WTC11 (cell line): ENCODE results near the gene NFATC2. TPM values are rescaled to one million over a fixed set of nuclear protein-coding genes. Genes with fewer than 3 reads are reported as not detected.

Experiments
- ATAC-seq: fragments of 200-7000 bp; cut with Tn5 transposase; 2 replicates; pipeline ENCODE4 v1.10.0; 2021; ENCODE audit warnings: mild to moderate bottlenecking, moderate library complexity
- CTCF ChIA-PET: fragments of 300-600 bp; sonication (Branson Sonifier 250); formaldehyde crosslinking; loops from one replicate; lab custom pipeline; 2021; ENCODE audit warnings: antibody characterized with exemption; lab: Charles Lee
- POLR2A ChIA-PET: fragments of 350-600 bp; sonication (Branson Sonifier 250); formaldehyde crosslinking; loops from one replicate; lab custom pipeline; 2021; ENCODE audit warnings: antibody characterized with exemption; lab: Charles Lee
- DNase-seq: peaks from one replicate; pipeline ENCODE4 v3.0.0; 2021; ENCODE audit warnings: low spot score
- H3K27ac Mint-ChIP-seq: 2 replicates; pipeline ENCODE4 v1.8.0; 2021; ENCODE audit warnings: mixed read lengths
- H3K27me3 Mint-ChIP-seq: 2 replicates; pipeline ENCODE4 v1.8.0; 2021; ENCODE audit warnings: low read depth, mild to moderate bottlenecking, moderate library complexity, mixed read lengths
- H3K36me3 Mint-ChIP-seq: 2 replicates; pipeline ENCODE4 v1.8.0; 2021; ENCODE audit warnings: mixed read lengths
- H3K4me1 Mint-ChIP-seq: 2 replicates; pipeline ENCODE4 v1.8.0; 2022; ENCODE audit warnings: mixed read lengths
- H3K4me3 Mint-ChIP-seq: 2 replicates; pipeline ENCODE4 v1.8.0; 2021; ENCODE audit warnings: mild to moderate bottlenecking, moderate library complexity, mixed read lengths
- H3K9me3 Mint-ChIP-seq: 2 replicates; pipeline ENCODE4 v1.8.0; 2021; ENCODE audit warnings: mixed read lengths
- ATF3 ChIP-seq: sonication (generic); formaldehyde crosslinking; conservative IDR thresholded peaks from 2 replicates; pipeline ENCODE4 v1.8.1; 2022; ENCODE audit warnings: mild to moderate bottlenecking, missing genetic modification reagents
- ATF6 ChIP-seq: sonication (generic); formaldehyde crosslinking; IDR thresholded peaks from 2 replicates; pipeline ENCODE4 v1.8.1; 2023; ENCODE audit warnings: mild to moderate bottlenecking, missing genetic modification reagents
- CDX4 ChIP-seq: fragments of 250-450 bp; sonication (Bioruptor Pico); IDR thresholded peaks from 2 replicates; pipeline ENCODE4 v1.9.0; 2021; ENCODE audit warnings: moderate library complexity, mild to moderate bottlenecking, inconsistent platforms, borderline replicate concordance
- E2F5 ChIP-seq: sonication (generic); formaldehyde crosslinking; IDR thresholded peaks from 2 replicates; pipeline ENCODE4 v1.8.1; 2022; ENCODE audit warnings: mild to moderate bottlenecking, moderate library complexity, missing genetic modification reagents
- ERG ChIP-seq: fragments of 250-450 bp; sonication (Bioruptor Pico); IDR thresholded peaks from 2 replicates; pipeline ENCODE4 v1.8.0; 2021; ENCODE audit warnings: mild to moderate bottlenecking
- ETV6 ChIP-seq: sonication (generic); formaldehyde crosslinking; IDR thresholded peaks from 2 replicates; pipeline ENCODE4 v1.8.1; 2022; ENCODE audit warnings: mild to moderate bottlenecking, missing genetic modification reagents
- FOXJ3 ChIP-seq: sonication (generic); formaldehyde crosslinking; IDR thresholded peaks from 2 replicates; pipeline ENCODE4 v1.9.0; 2021; ENCODE audit warnings: missing genetic modification reagents, mild to moderate bottlenecking, borderline replicate concordance
- FOXK1 ChIP-seq: sonication (generic); formaldehyde crosslinking; IDR thresholded peaks from 2 replicates; pipeline ENCODE4 v1.8.0; 2022; ENCODE audit warnings: mild to moderate bottlenecking, moderate library complexity, missing genetic modification reagents
- IRF2 ChIP-seq: sonication (generic); formaldehyde crosslinking; IDR thresholded peaks from 2 replicates; pipeline ENCODE4 v1.8.0; 2022; ENCODE audit warnings: low read depth, missing genetic modification reagents, borderline replicate concordance
- NFE2L1 ChIP-seq: sonication (generic); formaldehyde crosslinking; IDR thresholded peaks from 2 replicates; pipeline ENCODE4 v1.8.1; 2023; ENCODE audit warnings: missing genetic modification reagents
- NR1H2 ChIP-seq: sonication (generic); formaldehyde crosslinking; IDR thresholded peaks from 2 replicates; pipeline ENCODE4 v1.9.0; 2021; ENCODE audit warnings: mild to moderate bottlenecking, moderate library complexity, missing genetic modification reagents
- OVOL2 ChIP-seq: fragments of 250-450 bp; sonication (Bioruptor Pico); IDR thresholded peaks from 2 replicates; pipeline ENCODE4 v1.9.0; 2021; ENCODE audit warnings: mild to moderate bottlenecking, borderline replicate concordance
- SMAD3 ChIP-seq: sonication (generic); formaldehyde crosslinking; IDR thresholded peaks from 2 replicates; pipeline ENCODE4 v1.8.0; 2022; ENCODE audit warnings: missing genetic modification reagents, mild to moderate bottlenecking, borderline replicate concordance
- TEAD4 ChIP-seq: sonication (generic); formaldehyde crosslinking; IDR thresholded peaks from 2 replicates; pipeline ENCODE4 v1.8.0; 2022; ENCODE audit warnings: mild to moderate bottlenecking, missing genetic modification reagents
- ZNF121 ChIP-seq: sonication (generic); formaldehyde crosslinking; IDR thresholded peaks from 2 replicates; pipeline ENCODE4 v1.8.0; 2023; ENCODE audit warnings: missing genetic modification reagents
- ZNF232 ChIP-seq: sonication (generic); formaldehyde crosslinking; IDR thresholded peaks from 2 replicates; pipeline ENCODE4 v1.8.0; 2022; ENCODE audit warnings: mild to moderate bottlenecking, missing genetic modification reagents
- ZNF263 ChIP-seq: sonication (generic); formaldehyde crosslinking; IDR thresholded peaks from 2 replicates; pipeline ENCODE4 v1.8.1; 2022; ENCODE audit warnings: low read depth, mild to moderate bottlenecking, moderate library complexity, missing genetic modification reagents
- ZNF281 ChIP-seq: sonication (generic); formaldehyde crosslinking; IDR thresholded peaks from 2 replicates; pipeline ENCODE4 v1.8.0; 2023; ENCODE audit warnings: mild to moderate bottlenecking, missing genetic modification reagents
- ZNF317 ChIP-seq: sonication (generic); formaldehyde crosslinking; IDR thresholded peaks from 2 replicates; pipeline ENCODE4 v1.8.1; 2023; ENCODE audit warnings: low read depth, mild to moderate bottlenecking, moderate library complexity, missing genetic modification reagents, borderline replicate concordance
- ZNF396 ChIP-seq: fragments of 250-450 bp; sonication (Bioruptor Pico); IDR thresholded peaks from 2 replicates; pipeline ENCODE4 v1.8.0; 2021; ENCODE audit warnings: mild to moderate bottlenecking, moderate library complexity, borderline replicate concordance
- ZNF423 ChIP-seq: fragments of 250-450 bp; sonication (Bioruptor Pico); IDR thresholded peaks from 2 replicates; pipeline ENCODE4 v2.1.2; 2022; ENCODE audit warnings: mild to moderate bottlenecking, moderate library complexity
- ZNF425 ChIP-seq: fragments of 250-450 bp; sonication (Bioruptor Pico); conservative IDR thresholded peaks from 2 replicates; pipeline ENCODE4 v1.9.0; 2021; ENCODE audit warnings: mild to moderate bottlenecking
- ZSCAN18 ChIP-seq: fragments of 250-450 bp; sonication (Bioruptor Pico); IDR thresholded peaks from 2 replicates; pipeline ENCODE4 v2.1.2; 2022; ENCODE audit warnings: mild to moderate bottlenecking, moderate library complexity
- total RNA-seq: library from RNA; stranded (reverse); gene quantifications from 3 replicates; pipeline ENCODE4 v1.2.3, GENCODE V29; 2021

Gene NFATC2
- total RNA-seq, 1 experiment from 2014 or later, result 1.7 TPM

- peaks cover 4% of the 10 kb centered on the region; the same call in 1 of the 2 replicates for H3K4me1 Mint-ChIP-seq
- H3K9me3 Mint-ChIP-seq, result no peaks in the 10 kb centered on the region; the same call in 1 of the 2 replicates
- TF ChIP-seq FOXK1 (CRISPR knock-in tag) (no peak), ATF6 (CRISPR knock-in tag) (no peak), SMAD3 (CRISPR knock-in tag) (no peak), NR1H2 (CRISPR knock-in tag) (no peak), ATF3 (CRISPR knock-in tag) (no peak)
- no peaks in the 10 kb centered on the region; the same call in 1 of the 2 replicates for H3K27me3 Mint-ChIP-seq
- CTCF ChIA-PET, result interaction anchor here (1.3 kb wide), 1 partner anchor 32 kb away, joined by 3 read pairs; the partner anchor contains the start of gene NFATC2
- no peak for ATAC-seq
- no peak overlapping the region for H3K27ac Mint-ChIP-seq
- POLR2A ChIA-PET, result no interaction called here
- no peak for DNase-seq
- H3K4me3 Mint-ChIP-seq, result no peak overlapping the region
- 0 out of 2 replicates have a peak, but pooled peaks cover 3% of the 10 kb centered on the region for H3K36me3 Mint-ChIP-seq
Observed at GRCh38 chr20:51510169-51510568, 32.4 kb downstream of the NFATC2 start.

GRCh38 chr20:51509208-51509607 is 33.3 kb downstream of the NFATC2 start:
- DNase-seq, result no peak
- H3K9me3 Mint-ChIP-seq, result no peaks in the 10 kb centered on the region; the same call in 1 of the 2 replicates
- ChIA-PET POLR2A (no interaction called here), CTCF (interaction anchor here (1.1 to 1.3 kb wide), 2 partner anchors 33 to 123 kb away, joined by 3 read pairs; partner anchors contain the start of gene NFATC2)
- H3K4me3 Mint-ChIP-seq, result no peak overlapping the region
- H3K4me1 Mint-ChIP-seq, result no peaks in the 10 kb centered on the region
- H3K27ac Mint-ChIP-seq, result no peak overlapping the region
- ATAC-seq, result no peak
- H3K36me3 Mint-ChIP-seq, result 0 out of 2 replicates have a peak, but pooled peaks cover 1% of the 10 kb centered on the region
- H3K27me3 Mint-ChIP-seq, result no peaks in the 10 kb centered on the region; the same call in 1 of the 2 replicates
- no peak for TF ChIP-seq CDX4
- TF ChIP-seq OVOL2 (CRISPR knock-in tag), result no peak
- no peak for TF ChIP-seq SMAD3 (CRISPR knock-in tag)
- TF ChIP-seq ZNF425 (CRISPR knock-in tag), result no peak
- no peak for TF ChIP-seq IRF2 (CRISPR knock-in tag)
- TF ChIP-seq ERG (CRISPR knock-in tag), result no peak
- TF ChIP-seq ZSCAN18, result no peak
- no peak for TF ChIP-seq FOXJ3 (CRISPR knock-in tag)
- TF ChIP-seq ETV6, result no peak
- no peak for TF ChIP-seq E2F5 (CRISPR knock-in tag)
- TF ChIP-seq ZNF263 (CRISPR knock-in tag), result no peak
- TF ChIP-seq ZNF396 (CRISPR knock-in tag), result no peak
- no peak for TF ChIP-seq ZNF121
- TF ChIP-seq ZNF317, result no peak
- no peak for TF ChIP-seq ZNF232 (CRISPR knock-in tag)
- TF ChIP-seq ZNF281 (CRISPR knock-in tag), result no peak
- TF ChIP-seq NFE2L1 (CRISPR knock-in tag), result no peak
- TF ChIP-seq ZNF423 (CRISPR knock-in tag), result no peak
- no peak for TF ChIP-seq TEAD4 (CRISPR knock-in tag)
